Ovary (tissue), 9 donors: ENCODE data around the gene PAX8. TPM values are rescaled to one million over a fixed set of nuclear protein-coding genes. Genes with fewer than 3 reads are reported as not detected.

ENCODE experiments used
- DNase-seq, 5 donors: peaks; one replicate each; pipeline ENCODE4 v3.0.0-alpha.2; 2019 to 2020
- H3K27ac ChIP-seq, 2 donors: fragments of 200-600 bp; one replicate each; pipeline versions ENCODE4 v1.5.1 to v1.8.0; 2019 to 2022
- H3K27me3 ChIP-seq: fragments of 200-600 bp; one replicate; pipeline ENCODE4 v1.8.0; 2022
- H3K36me3 ChIP-seq: fragments of 200-600 bp; sonication (generic); one replicate; pipeline ENCODE4 v1.5.1; 2019
- H3K4me1 ChIP-seq: one replicate; pipeline ENCODE4 v1.8.1; 2013; ENCODE audit warnings: mild to moderate bottlenecking, moderate library complexity; ENCODE audit not compliant: insufficient read depth
- H3K4me3 ChIP-seq: fragments of 200-600 bp; sonication (generic); one replicate; pipeline ENCODE4 v1.5.1; 2017
- H3K9me3 ChIP-seq, 2 donors: fragments of 200-600 bp in 1 of 2; sonication (generic) in 1 of 2; one replicate each; pipeline versions ENCODE4 v1.5.1 to v1.8.1; 2013 to 2019; ENCODE audit warnings: mild to moderate bottlenecking in 1 of 2, moderate library complexity in 1 of 2
- CTCF ChIP-seq, 3 donors: fragments of 450-650 bp in 2 of 3; fragments of 200-600 bp in 1 of 3; IDR thresholded peaks; one replicate each; pipeline versions ENCODE4 v1.5.1 to v1.8.0; 2016 to 2022; ENCODE audit warnings: antibody characterized with exemption in 3 of 3, mild to moderate bottlenecking in 1 of 3
- EP300 ChIP-seq: sonication (generic); formaldehyde crosslinking; IDR thresholded peaks from one replicate; pipeline ENCODE4 v1.6.1; 2017; ENCODE audit warnings: antibody characterized with exemption
- POLR2A ChIP-seq: fragments of 450-650 bp; IDR thresholded peaks from one replicate; pipeline ENCODE4 v1.6.1; 2017; ENCODE audit warnings: antibody characterized with exemption, mild to moderate bottlenecking, moderate library complexity
- WGBS, 3 donors: extraction: QIAGEN DNeasy Blood & Tissue Kit in 1 of 3; methylation state at CpG; one replicate each; pipeline versions ENCODE4 v1.1.5 to v1.1.7; 2013 to 2017; 5-methylcytosine and 5-hydroxymethylcytosine counted together
- intact Hi-C, 4 donors: fragments of 100-400 bp; cut with DNase I; formaldehyde crosslinking; loops; one replicate each; pipeline versions ENCODE4 v1.11.0 to v1.15.1; 2022 to 2023
- polyA plus RNA-seq, 2 donors: library from polyadenylated mRNA; stranded (reverse); fragments of 200-250 nt in 1 of 2; fragments of 350-450 nt in 1 of 2; fragmentation: Illumina TruSeq in 1 of 2; extraction: RNeasy Lipid Tissue Mini Kit (QIAGEN cat#74804) in 1 of 2; gene quantifications; one replicate each; pipeline ENCODE4 v1.2.3, GENCODE V29; 2013 to 2014
- total RNA-seq, 7 donors: library from RNA; depleted of rRNA in 2 of 7; stranded (reverse); fragments of >200 nt in 2 of 7; fragmentation: NEBNext Ultra II Directional in 3 of 7; extraction: Animal tissue kit (Norgen Biotek cat#: 25700) in 3 of 7; gene quantifications; one replicate each; pipeline versions ENCODE4 v1.1.0 to v1.2.4, GENCODE V29; 2016 to 2023
- donor health status: DM: no; HTN: no; CAD: no; lungs with moderate emphysema.
- donor health status: DM: no; HTN: no; CAD: no.
- donor health status: Bipolar disorder and iron deficiency.
- donor health status: DM: yes; HTN: yes; CAD: no.
- donor health status: DM: no; HTN: no; CAD: no.
- donor health status: DM: yes; HTN: yes; CAD: no.

PAX8 gene
- total and polyA plus RNA-seq, 9 donors, result 0.15 to 90.1 (median 9.6) TPM

GRCh38 chr2:113211226-113212105 lies 67.3 kb downstream of the PAX8 start:
- Histone ChIP-seq H3K4me3 (no peak overlapping the region), H3K36me3 (no peaks in the 10 kb centered on the region), H3K9me3 (no peaks in the 10 kb centered on the region), H3K27ac (peak overlapping the region in 1 of 2 donors; percentile 3), H3K4me1 (peaks cover 2% of the 10 kb centered on the region), H3K27me3 (no peaks in the 10 kb centered on the region)
- intact Hi-C loops, result loop anchor here in 1 of 4 donors (10.0 kb wide), 1 partner anchor 153 kb away; no protein-coding TSS in a partner anchor
- 64 to 69% (median 66%) methylated on average over 13 of the region's 13 CpGs for WGBS, 3 donors
- DNase-seq, result peak in 2 of 5 donors; percentile 21 to 35
- TF ChIP-seq EP300 (no peak), CTCF (IDR thresholded peaks at IDR 0.05) (no peak), POLR2A (no peak)

- 82 to 83% (median 82%) methylated on average over 15 of the region's 15 CpGs for WGBS, 3 donors
- no peak overlapping the region for H3K27ac ChIP-seq
- H3K4me1 ChIP-seq, result peaks cover 2% of the 10 kb centered on the region
- no peaks in the 10 kb centered on the region for H3K36me3 ChIP-seq
- no peak for DNase-seq
- TF ChIP-seq POLR2A, result no peak
- TF ChIP-seq EP300, result no peak
- TF ChIP-seq CTCF (IDR thresholded peaks at IDR 0.05), result no peak
- H3K9me3 ChIP-seq, result no peaks in the 10 kb centered on the region
- H3K4me3 ChIP-seq, result no peak overlapping the region
- intact Hi-C loops, result loop anchor here in 2 of 4 donors (10.0 kb wide), 1 partner anchor 155 kb away; no protein-coding TSS in a partner anchor
- no peaks in the 10 kb centered on the region for H3K27me3 ChIP-seq
These were observed 69.0 kb downstream of the PAX8 start for GRCh38 chr2:113209646-113210171.

GRCh38 chr2:113209011-113209645 lies 69.6 kb downstream of the PAX8 start:
- TF ChIP-seq EP300, result no peak
- TF ChIP-seq POLR2A, result no peak
- no peak for TF ChIP-seq CTCF (IDR thresholded peaks at IDR 0.05)
- Histone ChIP-seq H3K27me3 (no peaks in the 10 kb centered on the region), H3K27ac (no peak overlapping the region), H3K36me3 (no peaks in the 10 kb centered on the region), H3K9me3 (no peaks in the 10 kb centered on the region), H3K4me1 (peaks cover 2% of the 10 kb centered on the region), H3K4me3 (no peak overlapping the region)
- intact Hi-C loops, result loop anchor here in 1 of 4 donors (10.0 kb wide), 1 partner anchor 156 kb away; no protein-coding TSS in a partner anchor
- WGBS, 3 donors, result 80 to 88% (median 87%) methylated on average over 8 of the region's 8 CpGs
- DNase-seq, result no peak

GRCh38 chr2:113208396-113208795 lies 70.3 kb downstream of the PAX8 start:
- 93 to 94% (median 94%) methylated on average over 5 of the region's 5 CpGs for WGBS, 3 donors
- Histone ChIP-seq H3K9me3 (no peaks in the 10 kb centered on the region), H3K36me3 (no peaks in the 10 kb centered on the region), H3K4me3 (no peak overlapping the region), H3K4me1 (peaks cover 2% of the 10 kb centered on the region), H3K27ac (no peak overlapping the region), H3K27me3 (no peaks in the 10 kb centered on the region)
- TF ChIP-seq CTCF (IDR thresholded peaks at IDR 0.05), result no peak
- no peak for TF ChIP-seq POLR2A
- TF ChIP-seq EP300, result no peak
- no peak for DNase-seq
- intact Hi-C loops, result loop anchor here in 1 of 4 donors (10.0 kb wide), 1 partner anchor 156 kb away; no protein-coding TSS in a partner anchor
